GM23338 (cell line): ENCODE measurements around the gene NKAIN2. TPM values are rescaled to one million over a fixed set of nuclear protein-coding genes. Genes with fewer than 3 reads are reported as not detected.

Experiments
- ATAC-seq: fragments of 200-7000 bp; cut with Tn5 transposase; 3 replicates; pipeline ENCODE4 v1.9.1; 2020
- DNase-seq: peaks from one replicate; pipeline ENCODE4 v3.0.0-alpha.2; 2015; ENCODE audit warnings: low spot score
- H2AFZ ChIP-seq: fragments of 200-600 bp; sonication (generic); 2 replicates; pipeline ENCODE4 v1.8.0; 2016; ENCODE audit warnings: antibody characterized with exemption, mild to moderate bottlenecking, moderate library complexity
- H3F3A ChIP-seq: fragments of 200-600 bp; sonication (generic); replicated peaks from 2 replicates; pipeline ENCODE4 v1.8.0; 2017; ENCODE audit warnings: antibody characterized with exemption, mixed run types, low read depth
- H3K27ac ChIP-seq: fragments of 200-600 bp; sonication (generic); 2 replicates; pipeline ENCODE4 v1.6.1; 2016; ENCODE audit warnings: low read depth
- H3K27me3 ChIP-seq: fragments of 200-600 bp; sonication (generic); 2 replicates; pipeline ENCODE4 v1.8.0; 2016; ENCODE audit warnings: mild to moderate bottlenecking, mixed run types, moderate library complexity; ENCODE audit not compliant: insufficient read depth
- H3K36me3 ChIP-seq: fragments of 200-600 bp; sonication (generic); 2 replicates; pipeline ENCODE4 v1.8.0; 2016; ENCODE audit warnings: mild to moderate bottlenecking; ENCODE audit not compliant: insufficient read depth
- H3K4me1 ChIP-seq: fragments of 200-600 bp; sonication (generic); 2 replicates; pipeline ENCODE4 v1.8.0; 2016; ENCODE audit warnings: mild to moderate bottlenecking, moderate library complexity; ENCODE audit not compliant: insufficient read depth
- H3K4me2 ChIP-seq: fragments of 200-600 bp; sonication (generic); 2 replicates; pipeline ENCODE4 v1.7.1; 2017; ENCODE audit warnings: mixed run types
- H3K4me3 ChIP-seq: fragments of 200-600 bp; sonication (generic); 2 replicates; pipeline ENCODE4 v1.6.1; 2016; ENCODE audit warnings: mixed run types
- H3K79me2 ChIP-seq: fragments of 200-600 bp; sonication (generic); replicated peaks from 2 replicates; pipeline ENCODE4 v1.8.0; 2017; ENCODE audit warnings: mild to moderate bottlenecking; ENCODE audit not compliant: insufficient read depth
- H3K9me2 ChIP-seq: fragments of 200-600 bp; sonication (generic); 2 replicates; pipeline ENCODE4 v1.8.0; 2017; ENCODE audit not compliant: insufficient read depth
- H4K20me1 ChIP-seq: fragments of 200-600 bp; sonication (generic); replicated peaks from 2 replicates; pipeline ENCODE4 v1.8.0; 2017; ENCODE audit warnings: mild to moderate bottlenecking; ENCODE audit not compliant: insufficient read depth
- H3K27ac Mint-ChIP-seq: 2 replicates; pipeline ENCODE4 v1.8.0; 2020; ENCODE audit warnings: inconsistent platforms, mild to moderate bottlenecking, moderate library complexity, mixed read lengths
- H3K27me3 Mint-ChIP-seq: 3 replicates; pipeline ENCODE4 v1.8.0; 2022; ENCODE audit warnings: low read depth, mild to moderate bottlenecking, moderate library complexity, mixed read lengths, inconsistent platforms; ENCODE audit not compliant: insufficient read depth, poor library complexity
- H3K36me3 Mint-ChIP-seq: 3 replicates; pipeline ENCODE4 v1.8.0; 2021; ENCODE audit warnings: low read depth, mild to moderate bottlenecking, inconsistent platforms, moderate library complexity, mixed read lengths
- H3K4me1 Mint-ChIP-seq: 3 replicates; pipeline ENCODE4 v1.8.0; 2020; ENCODE audit warnings: mild to moderate bottlenecking, inconsistent platforms, mixed read lengths
- H3K4me3 Mint-ChIP-seq: 3 replicates; pipeline ENCODE4 v1.8.0; 2021; ENCODE audit warnings: moderate library complexity, mild to moderate bottlenecking, inconsistent platforms, mixed read lengths
- H3K9me3 Mint-ChIP-seq: 3 replicates; pipeline ENCODE4 v1.8.0; 2020; ENCODE audit warnings: moderate library complexity, mild to moderate bottlenecking, inconsistent platforms, mixed read lengths
- CREB1 ChIP-seq: fragments of 250-450 bp; sonication (Bioruptor Pico); IDR thresholded peaks from 2 replicates; pipeline ENCODE4 v1.5.0; 2020; ENCODE audit warnings: low read depth, mild to moderate bottlenecking, moderate library complexity
- EZH2 ChIP-seq: fragments of 200-600 bp; sonication (generic); IDR thresholded peaks from one replicate; pipeline ENCODE4 v1.8.0; 2017; ENCODE audit warnings: antibody characterized with exemption, mild to moderate bottlenecking, low read depth; ENCODE audit not compliant: unreplicated experiment
- EZH2phosphoT487 ChIP-seq: fragments of 200-600 bp; sonication (generic); IDR thresholded peaks from one replicate; pipeline ENCODE4 v1.8.1; 2018; ENCODE audit warnings: antibody characterized with exemption; ENCODE audit not compliant: unreplicated experiment
- JUNB ChIP-seq: IDR thresholded peaks from one replicate; pipeline ENCODE4 v1.6.1; 2016; ENCODE audit warnings: antibody characterized with exemption; ENCODE audit not compliant: unreplicated experiment
- NANOG ChIP-seq: IDR thresholded peaks from 2 replicates; pipeline ENCODE4 v1.6.1; 2016; ENCODE audit warnings: antibody characterized with exemption, borderline replicate concordance
- POLR2AphosphoS5 ChIP-seq: IDR thresholded peaks from 2 replicates; pipeline ENCODE4 v1.6.1; 2016; ENCODE audit warnings: antibody characterized with exemption, low read depth
- STAT1 ChIP-seq: IDR thresholded peaks from one replicate; pipeline ENCODE4 v1.6.1; 2016; ENCODE audit warnings: antibody characterized with exemption; ENCODE audit not compliant: unreplicated experiment
- ZNF114 ChIP-seq: fragments of 250-450 bp; sonication (Bioruptor Pico); IDR thresholded peaks from 2 replicates; pipeline ENCODE4 v1.5.0; 2020; ENCODE audit warnings: mild to moderate bottlenecking, moderate library complexity
- ZNF331 ChIP-seq: fragments of 250-450 bp; sonication (Bioruptor Pico); IDR thresholded peaks from 2 replicates; pipeline ENCODE4 v1.5.0; 2020; ENCODE audit warnings: low read depth, mild to moderate bottlenecking, moderate library complexity
- polyA plus RNA-seq: library from polyadenylated mRNA; unstranded; fragments of >200 nt; fragmentation: Nextera tagmentation; extraction: Ambion mirVana; gene quantifications from 2 replicates; pipeline ENCODE4 v1.2.1, GENCODE V29; 2016
- total RNA-seq: library from RNA; depleted of rRNA; stranded (reverse); fragments of >200 nt; shearing (Covaris generic); gene quantifications from 2 replicates; pipeline ENCODE4 v1.2.3, GENCODE V29; 2014
- TF ChIP-seq, protein P1 (sequence below): IDR thresholded peaks from 2 replicates; pipeline ENCODE4 v1.6.1; 2016; ENCODE audit warnings: antibody characterized with exemption
- TF ChIP-seq, protein P2 (sequence below): IDR thresholded peaks from one replicate; pipeline ENCODE4 v1.6.1; 2018; ENCODE audit warnings: antibody characterized with exemption; ENCODE audit not compliant: unreplicated experiment
- TF ChIP-seq, protein P3 (sequence below), 2 experiments: fragments of 200-600 bp in 1 of 2; sonication (generic) in 1 of 2; conservative IDR thresholded peaks; 2 replicates each; pipeline versions ENCODE4 v1.5.1 to v1.6.1; 2016 to 2017; ENCODE audit warnings: antibody characterized with exemption in 2 of 2, low read depth in 2 of 2, mild to moderate bottlenecking in 2 of 2, moderate library complexity in 1 of 2

Gene NKAIN2
- total and polyA plus RNA-seq, 2 experiments from 2014 or later, result 0.39 to 1.1 TPM

DNA sequence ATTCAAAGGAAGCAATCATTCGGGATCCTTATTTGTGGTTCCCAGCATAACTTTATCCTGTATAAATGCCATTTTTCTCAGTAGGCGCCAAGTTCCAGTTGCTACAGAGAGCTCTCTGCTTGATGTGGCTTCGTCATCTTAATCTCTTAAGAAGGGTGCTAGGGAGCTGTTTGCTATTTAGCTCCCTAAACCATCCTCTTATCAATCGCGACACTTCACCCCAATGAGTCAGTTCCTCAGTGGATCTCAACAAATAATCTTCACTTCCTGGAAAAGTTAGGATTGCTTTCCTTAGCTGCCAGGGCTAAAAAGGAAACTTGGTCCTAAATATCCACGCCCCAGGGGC is 1.3 kb upstream of the NKAIN2 start:
- no peak for ATAC-seq
- Mint-ChIP-seq H3K4me1 (peaks cover 6% of the 10 kb centered on the region; the same call in 2 of the 3 replicates), H3K9me3 (no peaks in the 10 kb centered on the region)

More for the DNA sequence above, 1.3 kb upstream of the NKAIN2 start:
- Histone ChIP-seq H2AFZ (no peak overlapping the region), H3F3A (no peaks in the 10 kb centered on the region), H3K27ac (no peak overlapping the region), H3K36me3 (no peaks in the 10 kb centered on the region), H3K9me2 (no peaks in the 10 kb centered on the region), H3K79me2 (no peaks in the 10 kb centered on the region), H4K20me1 (no peaks in the 10 kb centered on the region), H3K27me3 (peaks cover 46% of the 10 kb centered on the region), H3K4me3 (no peak overlapping the region; the same call in 1 of the 2 replicates), H3K4me2 (peak overlapping the region; percentile 79), H3K4me1 (no peaks in the 10 kb centered on the region)
- peaks cover 25% of the 10 kb centered on the region for H3K27me3 Mint-ChIP-seq
- H3K27ac Mint-ChIP-seq, result no peak overlapping the region
- H3K4me3 Mint-ChIP-seq, result peak overlapping the region; percentile 88
- TF ChIP-seq ZNF114 (CRISPR knock-in tag) (no peak), POLR2AphosphoS5 (no peak), NANOG (no peak), ZNF331 (CRISPR knock-in tag) (no peak), EZH2 (no peak), CREB1 (no peak), EZH2phosphoT487 (no peak), JUNB (no peak), STAT1 (no peak)
- TF ChIP-seq, protein P1, sequence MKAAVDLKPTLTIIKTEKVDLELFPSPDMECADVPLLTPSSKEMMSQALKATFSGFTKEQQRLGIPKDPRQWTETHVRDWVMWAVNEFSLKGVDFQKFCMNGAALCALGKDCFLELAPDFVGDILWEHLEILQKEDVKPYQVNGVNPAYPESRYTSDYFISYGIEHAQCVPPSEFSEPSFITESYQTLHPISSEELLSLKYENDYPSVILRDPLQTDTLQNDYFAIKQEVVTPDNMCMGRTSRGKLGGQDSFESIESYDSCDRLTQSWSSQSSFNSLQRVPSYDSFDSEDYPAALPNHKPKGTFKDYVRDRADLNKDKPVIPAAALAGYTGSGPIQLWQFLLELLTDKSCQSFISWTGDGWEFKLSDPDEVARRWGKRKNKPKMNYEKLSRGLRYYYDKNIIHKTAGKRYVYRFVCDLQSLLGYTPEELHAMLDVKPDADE, result no peak
- TF ChIP-seq, protein P2, sequence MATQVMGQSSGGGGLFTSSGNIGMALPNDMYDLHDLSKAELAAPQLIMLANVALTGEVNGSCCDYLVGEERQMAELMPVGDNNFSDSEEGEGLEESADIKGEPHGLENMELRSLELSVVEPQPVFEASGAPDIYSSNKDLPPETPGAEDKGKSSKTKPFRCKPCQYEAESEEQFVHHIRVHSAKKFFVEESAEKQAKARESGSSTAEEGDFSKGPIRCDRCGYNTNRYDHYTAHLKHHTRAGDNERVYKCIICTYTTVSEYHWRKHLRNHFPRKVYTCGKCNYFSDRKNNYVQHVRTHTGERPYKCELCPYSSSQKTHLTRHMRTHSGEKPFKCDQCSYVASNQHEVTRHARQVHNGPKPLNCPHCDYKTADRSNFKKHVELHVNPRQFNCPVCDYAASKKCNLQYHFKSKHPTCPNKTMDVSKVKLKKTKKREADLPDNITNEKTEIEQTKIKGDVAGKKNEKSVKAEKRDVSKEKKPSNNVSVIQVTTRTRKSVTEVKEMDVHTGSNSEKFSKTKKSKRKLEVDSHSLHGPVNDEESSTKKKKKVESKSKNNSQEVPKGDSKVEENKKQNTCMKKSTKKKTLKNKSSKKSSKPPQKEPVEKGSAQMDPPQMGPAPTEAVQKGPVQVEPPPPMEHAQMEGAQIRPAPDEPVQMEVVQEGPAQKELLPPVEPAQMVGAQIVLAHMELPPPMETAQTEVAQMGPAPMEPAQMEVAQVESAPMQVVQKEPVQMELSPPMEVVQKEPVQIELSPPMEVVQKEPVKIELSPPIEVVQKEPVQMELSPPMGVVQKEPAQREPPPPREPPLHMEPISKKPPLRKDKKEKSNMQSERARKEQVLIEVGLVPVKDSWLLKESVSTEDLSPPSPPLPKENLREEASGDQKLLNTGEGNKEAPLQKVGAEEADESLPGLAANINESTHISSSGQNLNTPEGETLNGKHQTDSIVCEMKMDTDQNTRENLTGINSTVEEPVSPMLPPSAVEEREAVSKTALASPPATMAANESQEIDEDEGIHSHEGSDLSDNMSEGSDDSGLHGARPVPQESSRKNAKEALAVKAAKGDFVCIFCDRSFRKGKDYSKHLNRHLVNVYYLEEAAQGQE, result no peak
- TF ChIP-seq, protein P3, sequence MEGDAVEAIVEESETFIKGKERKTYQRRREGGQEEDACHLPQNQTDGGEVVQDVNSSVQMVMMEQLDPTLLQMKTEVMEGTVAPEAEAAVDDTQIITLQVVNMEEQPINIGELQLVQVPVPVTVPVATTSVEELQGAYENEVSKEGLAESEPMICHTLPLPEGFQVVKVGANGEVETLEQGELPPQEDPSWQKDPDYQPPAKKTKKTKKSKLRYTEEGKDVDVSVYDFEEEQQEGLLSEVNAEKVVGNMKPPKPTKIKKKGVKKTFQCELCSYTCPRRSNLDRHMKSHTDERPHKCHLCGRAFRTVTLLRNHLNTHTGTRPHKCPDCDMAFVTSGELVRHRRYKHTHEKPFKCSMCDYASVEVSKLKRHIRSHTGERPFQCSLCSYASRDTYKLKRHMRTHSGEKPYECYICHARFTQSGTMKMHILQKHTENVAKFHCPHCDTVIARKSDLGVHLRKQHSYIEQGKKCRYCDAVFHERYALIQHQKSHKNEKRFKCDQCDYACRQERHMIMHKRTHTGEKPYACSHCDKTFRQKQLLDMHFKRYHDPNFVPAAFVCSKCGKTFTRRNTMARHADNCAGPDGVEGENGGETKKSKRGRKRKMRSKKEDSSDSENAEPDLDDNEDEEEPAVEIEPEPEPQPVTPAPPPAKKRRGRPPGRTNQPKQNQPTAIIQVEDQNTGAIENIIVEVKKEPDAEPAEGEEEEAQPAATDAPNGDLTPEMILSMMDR (conservative IDR thresholded peaks at IDR 0.05; ENCODE audit: low read depth in 2 of 2), result no peak
- H3K36me3 Mint-ChIP-seq, result no peaks in the 10 kb centered on the region
- DNase-seq, result no peak
